Jurkat, Clone E6-1 (cell line): ENCODE results near the gene METTL14. TPM values are rescaled to one million over a fixed set of nuclear protein-coding genes. Genes with fewer than 3 reads are reported as not detected.
A peak's percentile ranks its signal among the peaks of the same experiment; 100 is the strongest.
"Not testable (repeated sequence)": the region's sequence is repeated elsewhere in the genome, so short reads cannot be mapped to it uniquely, and the experiment has no call there.

Source experiments
- DNase-seq: peaks from one replicate; pipeline ENCODE4 v3.0.0-alpha.2; 2011; ENCODE audit warnings: low read depth, low spot score
- H3K4me3 ChIP-seq: 2 replicates; pipeline ENCODE4 v1.5.1; 2011; ENCODE audit warnings: mild to moderate bottlenecking, low read length, control low read depth, moderate library complexity
- polyA plus RNA-seq: library from polyadenylated mRNA; unstranded; fragments of >200 nt; gene quantifications from one replicate; pipeline ENCODE4 v1.2.1, GENCODE V29; 2012; ENCODE audit warnings: missing spikeins; ENCODE audit not compliant: insufficient read length, insufficient read depth

METTL14 gene
- 51.6 TPM for polyA plus RNA-seq

- H3K4me3 ChIP-seq, result peak within 1 kb of the TSS; percentile 78
- DNase-seq, result peak; percentile 86
Observed at GRCh38 chr4:118684873-118685811, at the start of gene METTL14. METTL14 (plus strand) TSS chr4:118685392; CDS start chr4:118685535, 143 bp downstream.

- H3K4me3 ChIP-seq, DNase-seq: not testable (repeated sequence)
Observed at GRCh38 chr4:118636126-118636525, 49.1 kb upstream of the METTL14 start.

- not testable (repeated sequence) for H3K4me3 ChIP-seq, DNase-seq
Observed at GRCh38 chr4:118664665-118665064, 20.5 kb upstream of the METTL14 start.

GRCh38 chr4:118669220-118669619 is 16.0 kb upstream of the METTL14 start:
- DNase-seq, result peak; percentile 45
- H3K4me3 ChIP-seq, result not testable (repeated sequence)

GRCh38 chr4:118670968-118671367 is 14.2 kb upstream of the METTL14 start:
- not testable (repeated sequence) for DNase-seq, H3K4me3 ChIP-seq

GRCh38 chr4:118676128-118676527 is 9.1 kb upstream of the METTL14 start:
- H3K4me3 ChIP-seq, result no peak overlapping the region
- no peak for DNase-seq

GRCh38 chr4:118680808-118681207 is 4.4 kb upstream of the METTL14 start:
- H3K4me3 ChIP-seq, result no peak overlapping the region
- DNase-seq, result no peak

- H3K4me3 ChIP-seq, result no peak overlapping the region
- peak; percentile 19 for DNase-seq
Observed at GRCh38 chr4:118682928-118683327, 2.3 kb upstream of the METTL14 start.

GRCh38 chr4:118683513-118683912 is 1.7 kb upstream of the METTL14 start:
- peak; percentile 22 for DNase-seq

GRCh38 chr4:118703118-118703517 is 17.9 kb downstream of the METTL14 start:
- DNase-seq, result no peak
- no peak overlapping the region for H3K4me3 ChIP-seq

More at GRCh38 chr4:118683513-118683912, 1.7 kb upstream of the METTL14 start:
- H3K4me3 ChIP-seq, result no peak overlapping the region

- DNase-seq, result no peak
- H3K4me3 ChIP-seq, result no peak overlapping the region
Observed at GRCh38 chr4:118711052-118711451, 25.9 kb downstream of the METTL14 start.

GRCh38 chr4:118712872-118713271 is 27.7 kb downstream of the METTL14 start:
- DNase-seq, result no peak
- no peak overlapping the region for H3K4me3 ChIP-seq

- no peak for DNase-seq
- H3K4me3 ChIP-seq, result no peak overlapping the region
Observed at GRCh38 chr4:118714682-118715081, 29.5 kb downstream of the METTL14 start.

- no peak overlapping the region for H3K4me3 ChIP-seq
- DNase-seq, result no peak
Observed at GRCh38 chr4:118716304-118716703, 31.1 kb downstream of the METTL14 start.

- no peak for DNase-seq
- no peak overlapping the region for H3K4me3 ChIP-seq
Observed at GRCh38 chr4:118718511-118719170, 33.4 kb downstream of the METTL14 start.

GRCh38 chr4:118721752-118722151 is 36.6 kb downstream of the METTL14 start:
- no peak for DNase-seq
- no peak overlapping the region for H3K4me3 ChIP-seq

- no peak for DNase-seq
Observed at GRCh38 chr4:118723369-118723768, 38.2 kb downstream of the METTL14 start.

GRCh38 chr4:118727360-118727759 is 42.2 kb downstream of the METTL14 start:
- no peak overlapping the region for H3K4me3 ChIP-seq
- DNase-seq, result no peak

More at GRCh38 chr4:118723369-118723768, 38.2 kb downstream of the METTL14 start:
- H3K4me3 ChIP-seq, result no peak overlapping the region

GRCh38 chr4:118729287-118730286 is 44.4 kb downstream of the METTL14 start:
- DNase-seq, result peak; percentile 64

More at GRCh38 chr4:118729287-118730286, 44.4 kb downstream of the METTL14 start:
- no peak overlapping the region for H3K4me3 ChIP-seq
